ENCODE data around the gene MPPE1. TPM values are rescaled to one million over a fixed set of nuclear protein-coding genes. Genes with fewer than 3 reads are reported as not detected.

Gene MPPE1
- total RNA-seq, 4 donors from 2014 or later = 11.0 to 49.2 (median 28.8) TPM

- DNase-seq (ENCODE audit: low spot score) (no peak), ATAC-seq (ENCODE audit: low FRiP score) (no peak)
- no peak for TF ChIP-seq CTCF (IDR thresholded peaks at IDR 0.05)
Measured at GRCh38 chr18:11880586-11881304, 27.4 kb downstream of the MPPE1 start.

GRCh38 chr18:11877497-11878135 is 30.5 kb downstream of the MPPE1 start:
- DNase-seq (ENCODE audit: low spot score) (no peak), ATAC-seq (ENCODE audit: low FRiP score) (no peak)
- TF ChIP-seq CTCF (IDR thresholded peaks at IDR 0.05) = no peak

GRCh38 chr18:11874676-11875075 is 33.4 kb downstream of the MPPE1 start:
- TF ChIP-seq CTCF (IDR thresholded peaks at IDR 0.05) = no peak
- no peak for ATAC-seq (ENCODE audit: low FRiP score)
- no peak for DNase-seq (ENCODE audit: low spot score)

GRCh38 chr18:11873670-11874340 is 34.3 kb downstream of the MPPE1 start:
- ATAC-seq (ENCODE audit: low FRiP score) = no peak
- no peak for TF ChIP-seq CTCF (IDR thresholded peaks at IDR 0.05)
- no peak for DNase-seq (ENCODE audit: low spot score)

- TF ChIP-seq CTCF (IDR thresholded peaks at IDR 0.05) = no peak
- ATAC-seq (ENCODE audit: low FRiP score) (no peak), DNase-seq (ENCODE audit: low spot score) (no peak)
Measured at GRCh38 chr18:11872479-11873136, 35.5 kb downstream of the MPPE1 start.

- no peak for TF ChIP-seq CTCF (IDR thresholded peaks at IDR 0.05)
- DNase-seq (ENCODE audit: low spot score) = no peak
- ATAC-seq (ENCODE audit: low FRiP score) = no peak
Measured at GRCh38 chr18:11871501-11871900, 36.6 kb downstream of the MPPE1 start.
